ENCODE measurements around the gene GMDS. TPM values are rescaled to one million over a fixed set of nuclear protein-coding genes. Genes with fewer than 3 reads are reported as not detected.

GMDS gene
- total RNA-seq, 1 donor from 2014 or later, result 5.3 TPM

DNA sequence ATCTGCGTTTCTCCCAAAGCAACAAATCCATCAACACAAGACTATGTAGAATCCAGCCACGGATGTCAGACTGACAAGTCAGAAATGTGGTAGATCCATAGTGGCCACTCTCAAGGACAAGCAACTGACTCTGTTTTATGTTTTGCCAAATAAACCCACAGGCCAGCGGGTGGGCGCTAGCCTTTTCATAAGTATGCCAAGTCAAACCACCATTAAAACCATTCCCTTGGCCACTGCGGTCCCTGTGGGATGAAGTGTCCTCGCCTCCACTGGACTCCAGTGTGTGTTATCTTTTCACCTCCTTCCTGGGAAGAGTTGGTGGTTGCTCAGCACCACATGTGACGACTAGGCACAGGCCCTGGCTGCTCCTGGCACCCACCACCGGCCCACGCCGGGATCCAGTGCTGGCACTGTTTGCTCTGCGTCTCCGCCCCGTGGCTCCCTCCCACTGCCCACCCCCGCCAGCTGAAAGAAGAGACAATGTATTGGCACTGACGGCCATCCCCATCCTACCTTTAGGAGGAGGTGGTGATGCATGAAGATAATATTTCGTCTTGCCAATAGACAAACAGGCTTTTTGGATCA, 532.3 kb downstream of the GMDS start:
- ATAC-seq, result no peak
- DNase-seq (ENCODE audit: missing footprints), result no peak
- intact Hi-C loops (cut with DNase I), result no loop called here

DNA sequence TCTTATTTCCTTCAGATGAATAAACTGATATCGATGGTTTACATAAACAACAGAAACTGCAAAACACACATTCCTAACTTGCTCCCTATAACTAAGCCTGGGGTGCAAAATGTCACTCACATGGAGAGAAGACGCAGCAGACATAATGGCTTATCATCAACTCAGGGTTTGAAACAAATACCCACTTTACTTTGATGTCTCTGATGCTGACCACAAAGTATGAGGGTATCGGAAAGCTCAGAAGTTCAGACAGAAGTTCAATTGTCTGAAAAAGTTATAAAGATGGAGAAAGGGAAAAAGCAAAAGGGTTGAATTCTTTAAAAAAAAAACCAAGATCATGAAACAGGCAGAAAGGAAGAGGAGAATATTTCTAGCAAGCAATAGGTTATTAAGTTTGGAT, 533.0 kb downstream of the GMDS start:
- intact Hi-C loops (cut with DNase I), result no loop called here
- ATAC-seq (no peak), DNase-seq (ENCODE audit: missing footprints) (no peak)

DNA sequence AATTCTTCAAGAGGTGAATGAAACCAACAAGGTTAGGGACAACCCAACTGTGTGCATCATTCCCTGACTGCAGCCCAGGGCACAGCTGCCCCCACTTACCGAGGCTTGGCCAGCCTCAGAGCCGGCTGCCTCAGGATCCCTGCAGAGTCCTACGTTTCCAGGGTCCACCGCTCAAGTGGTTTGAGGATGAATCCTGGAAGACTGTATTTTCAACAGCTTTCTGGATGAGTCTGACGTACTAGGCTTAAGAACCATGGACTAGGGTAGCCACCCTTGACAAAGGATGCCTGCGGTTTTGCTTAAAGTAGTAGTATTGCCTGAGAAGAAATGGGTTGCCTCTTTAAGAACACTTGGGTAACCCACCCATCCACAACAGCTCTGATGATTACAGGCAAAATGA, 534.3 kb downstream of the GMDS start:
- ATAC-seq (no peak), DNase-seq (ENCODE audit: missing footprints) (no peak)
- intact Hi-C loops (cut with DNase I), result no loop called here

DNA sequence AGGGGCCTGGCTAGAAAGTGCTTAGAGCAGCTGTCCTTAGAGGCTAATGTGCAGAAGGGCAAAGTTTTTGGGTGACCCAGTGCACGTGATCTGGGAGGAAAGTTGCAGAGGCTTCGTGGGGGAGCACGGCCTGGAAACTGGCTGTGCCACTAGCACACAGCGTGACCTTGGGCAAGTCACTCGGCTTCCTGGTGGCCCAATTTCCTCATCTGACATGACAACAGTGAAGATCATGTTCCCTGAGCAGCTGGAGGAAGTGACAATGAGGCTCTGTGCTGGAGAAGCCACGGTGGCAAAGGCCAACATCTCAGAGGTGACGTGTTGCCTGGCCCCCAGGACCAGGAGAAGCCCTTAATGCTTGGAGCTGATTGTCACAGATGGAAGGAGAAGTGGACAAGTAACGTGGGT, 536.2 kb downstream of the GMDS start:
- ATAC-seq, result no peak
- intact Hi-C loops (cut with DNase I), result no loop called here
- no peak for DNase-seq (ENCODE audit: missing footprints)

DNA sequence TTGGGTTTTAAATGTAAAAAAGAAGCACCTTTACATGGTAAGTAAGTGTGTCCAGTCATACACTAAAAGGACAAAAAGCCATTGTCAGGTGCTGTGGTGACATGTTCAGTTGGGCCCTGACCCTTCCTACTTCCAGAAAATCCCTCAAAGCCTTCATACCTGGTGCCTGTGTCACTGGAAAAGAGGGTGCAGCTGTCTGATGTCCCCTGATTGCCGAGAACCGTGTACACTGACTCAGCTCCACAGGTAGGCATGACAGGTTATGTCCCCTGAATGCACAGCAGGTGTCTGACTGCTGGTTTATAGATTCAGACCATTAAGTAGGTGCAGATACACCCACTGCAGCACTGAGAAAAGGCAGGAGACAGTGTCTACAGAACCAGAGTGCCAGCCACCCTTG, 536.6 kb downstream of the GMDS start:
- intact Hi-C loops (cut with DNase I), result no loop called here
- ATAC-seq, result no peak
- no peak for DNase-seq (ENCODE audit: missing footprints)

DNA sequence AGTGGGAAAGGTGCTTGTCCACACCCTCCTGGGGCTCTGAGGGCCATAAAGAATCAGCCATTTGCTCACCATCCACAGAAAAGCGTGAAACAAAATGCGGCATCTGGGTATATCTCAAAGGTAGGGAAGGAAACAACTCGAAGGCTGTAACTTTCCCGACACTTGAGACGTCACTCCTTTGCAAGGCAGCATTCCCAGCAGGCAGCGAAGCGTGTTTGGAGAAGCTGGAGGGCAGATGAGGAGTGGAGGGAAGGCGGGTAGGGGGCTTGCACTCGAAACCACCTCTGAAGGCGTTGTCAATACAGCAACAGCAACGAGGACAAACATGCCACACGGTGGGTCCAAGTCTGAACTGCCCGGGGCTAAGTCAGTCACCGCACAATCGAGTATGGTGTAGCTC, 537.3 kb downstream of the GMDS start:
- intact Hi-C loops (cut with DNase I), result no loop called here
- no peak for ATAC-seq
- DNase-seq (ENCODE audit: missing footprints), result no peak

DNA sequence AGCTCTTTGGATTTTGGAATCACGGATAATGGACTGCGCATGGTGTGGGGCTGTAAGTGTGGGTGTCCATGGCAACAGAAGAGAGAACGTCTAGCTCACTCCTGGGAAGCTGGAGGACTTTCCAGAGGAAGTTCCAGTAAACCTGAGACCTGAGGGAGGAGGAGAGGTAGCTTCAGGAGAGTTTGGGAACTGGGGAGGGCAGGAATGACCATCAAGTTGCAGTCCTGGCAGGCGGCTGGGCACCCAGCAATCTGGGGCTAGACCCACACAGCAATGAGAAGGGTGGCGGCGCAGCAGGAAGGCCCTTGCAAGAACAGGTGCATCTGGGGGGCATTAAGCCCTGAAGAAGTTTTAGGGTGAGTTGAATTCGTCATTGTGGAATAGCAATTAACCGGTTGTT, 539.8 kb downstream of the GMDS start:
- intact Hi-C loops (cut with DNase I), result no loop called here
- ATAC-seq (no peak), DNase-seq (ENCODE audit: missing footprints) (no peak)

DNA sequence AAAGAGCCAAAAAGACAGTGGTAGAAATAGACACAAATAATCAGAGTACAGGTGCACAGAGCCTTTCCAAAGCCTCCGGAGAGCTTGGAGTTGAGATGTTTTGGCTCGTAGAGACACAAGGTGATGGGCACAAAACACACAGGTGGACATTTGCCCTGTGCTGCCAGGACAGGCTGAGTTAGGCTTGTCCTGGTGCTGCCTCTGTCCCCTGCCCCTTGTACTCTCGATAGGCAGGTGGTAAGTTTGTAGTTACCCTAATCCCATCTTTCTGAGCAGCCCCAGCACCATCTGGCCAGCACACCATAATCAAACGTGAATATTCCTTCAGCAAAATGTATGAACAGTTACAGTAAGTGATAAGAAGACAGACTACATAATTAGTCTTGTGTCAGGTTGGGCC, 540.2 kb downstream of the GMDS start:
- intact Hi-C loops (cut with DNase I), result no loop called here
- no peak for ATAC-seq
- no peak for DNase-seq (ENCODE audit: missing footprints)

DNA sequence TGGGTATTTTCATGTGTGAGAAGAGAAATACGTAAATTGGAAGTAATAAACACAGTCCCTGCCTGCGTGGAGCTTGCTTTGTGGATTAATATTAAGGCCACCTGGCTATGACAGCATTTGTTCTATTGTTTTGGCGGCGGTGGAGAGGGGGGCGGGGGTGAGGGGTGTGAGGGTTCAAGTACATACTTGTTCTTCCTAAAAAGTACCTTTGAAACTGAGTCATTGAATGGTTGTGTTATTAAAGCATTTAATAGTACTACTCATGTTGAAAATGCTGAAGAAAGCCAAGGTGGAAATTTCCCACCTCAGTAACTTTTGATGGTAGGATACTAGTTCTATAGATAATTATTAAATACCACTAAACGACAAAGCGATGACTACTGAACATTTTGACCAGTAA, 540.7 kb downstream of the GMDS start:
- DNase-seq (ENCODE audit: missing footprints) (no peak), ATAC-seq (no peak)
- intact Hi-C loops (cut with DNase I), result no loop called here

DNA sequence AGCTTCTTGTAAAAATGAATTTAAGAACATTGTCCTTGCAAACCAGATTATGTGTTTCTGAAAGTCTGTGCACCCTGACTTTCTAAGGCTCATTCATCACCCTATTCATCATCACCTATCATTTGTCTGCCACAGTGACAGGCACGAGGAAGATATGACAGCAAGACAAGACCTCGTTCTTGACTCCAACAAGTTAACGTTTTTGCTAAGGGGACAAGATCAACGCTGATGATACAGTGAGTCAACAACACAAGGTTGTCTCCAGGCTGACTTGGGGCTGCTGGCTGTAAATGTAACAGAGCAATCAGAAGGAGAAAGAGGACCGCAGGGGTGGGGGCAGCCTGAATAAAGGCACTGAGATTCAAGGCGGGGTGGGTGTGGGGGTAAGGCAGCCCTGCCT, 541.5 kb downstream of the GMDS start:
- no peak for DNase-seq (ENCODE audit: missing footprints)
- no peak for ATAC-seq
- intact Hi-C loops (cut with DNase I), result no loop called here

DNA sequence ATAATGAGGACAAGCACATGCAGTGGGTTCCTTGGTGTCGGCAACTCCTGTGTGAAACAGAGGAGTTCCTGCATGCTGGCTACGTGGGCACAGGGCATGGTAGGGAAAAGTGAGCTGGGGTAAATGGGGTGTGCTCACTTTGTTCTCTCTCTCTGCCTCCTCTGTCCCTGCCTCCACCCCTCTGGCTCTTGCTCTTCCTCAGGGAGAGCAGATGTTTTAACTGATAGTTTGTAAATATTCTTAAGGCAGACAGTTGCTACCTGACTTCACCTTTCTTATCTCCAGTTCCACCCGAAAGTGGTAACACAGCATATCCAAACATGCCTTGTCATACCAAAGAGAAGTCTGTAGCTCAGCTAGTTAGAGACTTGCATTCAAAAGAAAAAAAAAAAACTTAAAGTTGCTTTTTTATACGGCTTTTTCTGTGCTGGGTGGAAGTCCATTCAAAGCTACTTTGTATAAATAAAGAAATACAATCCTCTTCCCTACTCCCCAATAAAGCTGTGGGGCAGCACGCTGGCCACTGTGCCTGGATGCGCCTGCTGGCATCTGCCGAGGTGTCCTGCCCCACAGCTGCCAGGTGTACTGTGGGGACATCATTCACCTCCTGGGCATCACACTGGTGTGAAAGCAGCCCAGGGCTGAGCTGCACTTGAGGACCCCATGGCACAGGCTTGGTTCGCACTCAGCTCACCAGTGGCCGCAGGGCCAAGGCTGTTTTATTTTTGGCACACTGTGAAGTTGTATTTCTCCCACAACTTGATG, 542.1 kb downstream of the GMDS start:
- no peak for DNase-seq (ENCODE audit: missing footprints)
- intact Hi-C loops (cut with DNase I), result no loop called here
- ATAC-seq, result no peak

DNA sequence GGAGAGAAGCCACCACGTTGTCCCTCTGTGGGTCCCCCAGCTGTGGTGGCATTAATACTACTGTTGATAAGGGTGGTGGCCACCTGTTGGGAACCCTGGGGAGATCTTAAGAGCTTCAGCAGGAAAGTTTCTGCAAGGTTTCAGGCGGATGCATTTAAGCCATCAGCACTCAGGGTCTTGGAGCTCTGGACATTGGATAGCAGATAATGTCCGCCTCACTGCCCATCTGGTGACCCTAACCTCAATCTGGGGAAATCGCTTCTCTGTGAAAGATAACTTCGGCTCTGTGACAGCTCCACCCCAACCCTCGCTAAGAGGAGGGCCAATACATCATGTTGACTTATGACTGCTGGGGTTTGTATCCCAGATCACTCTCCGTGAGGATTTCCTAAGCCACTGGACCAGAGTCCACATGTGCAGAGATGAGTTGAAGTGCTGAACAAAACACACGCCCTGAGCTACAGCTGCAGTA, 542.8 kb downstream of the GMDS start:
- intact Hi-C loops (cut with DNase I), result no loop called here
- ATAC-seq, result no peak
- DNase-seq (ENCODE audit: missing footprints), result no peak

DNA sequence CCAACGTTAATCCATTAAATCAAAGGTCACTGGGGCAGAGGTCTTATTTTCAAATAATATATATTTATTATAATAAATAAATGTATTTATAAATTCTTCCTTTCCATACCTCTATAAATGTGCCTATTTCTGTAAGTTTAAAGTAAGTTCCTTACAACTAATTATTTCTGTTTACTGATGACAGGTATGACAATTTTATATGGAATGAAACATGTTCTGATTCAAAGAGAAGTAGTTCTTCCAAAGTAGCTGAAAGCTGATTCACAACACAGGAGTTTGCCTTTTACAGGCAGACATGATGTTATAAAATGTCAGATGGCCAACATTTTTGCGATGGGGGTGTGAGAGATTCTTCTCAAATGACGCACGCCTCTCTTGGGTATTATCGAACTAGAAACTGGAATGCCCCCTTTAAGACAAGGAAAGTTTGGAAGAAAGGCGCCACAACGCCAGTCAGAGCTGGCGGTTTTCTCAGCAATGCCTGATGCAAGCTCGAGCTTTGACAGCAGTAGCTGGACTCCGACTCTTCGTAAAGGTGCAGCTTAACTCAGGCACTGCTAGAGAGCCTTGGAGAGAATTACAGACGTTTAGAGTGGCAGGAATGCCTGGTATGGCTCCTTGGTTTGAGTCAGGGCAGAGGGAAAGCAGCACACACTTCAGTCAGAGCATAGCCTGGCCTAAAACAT, 543.6 kb downstream of the GMDS start:
- DNase-seq (ENCODE audit: missing footprints), result no peak
- intact Hi-C loops (cut with DNase I), result no loop called here

DNA sequence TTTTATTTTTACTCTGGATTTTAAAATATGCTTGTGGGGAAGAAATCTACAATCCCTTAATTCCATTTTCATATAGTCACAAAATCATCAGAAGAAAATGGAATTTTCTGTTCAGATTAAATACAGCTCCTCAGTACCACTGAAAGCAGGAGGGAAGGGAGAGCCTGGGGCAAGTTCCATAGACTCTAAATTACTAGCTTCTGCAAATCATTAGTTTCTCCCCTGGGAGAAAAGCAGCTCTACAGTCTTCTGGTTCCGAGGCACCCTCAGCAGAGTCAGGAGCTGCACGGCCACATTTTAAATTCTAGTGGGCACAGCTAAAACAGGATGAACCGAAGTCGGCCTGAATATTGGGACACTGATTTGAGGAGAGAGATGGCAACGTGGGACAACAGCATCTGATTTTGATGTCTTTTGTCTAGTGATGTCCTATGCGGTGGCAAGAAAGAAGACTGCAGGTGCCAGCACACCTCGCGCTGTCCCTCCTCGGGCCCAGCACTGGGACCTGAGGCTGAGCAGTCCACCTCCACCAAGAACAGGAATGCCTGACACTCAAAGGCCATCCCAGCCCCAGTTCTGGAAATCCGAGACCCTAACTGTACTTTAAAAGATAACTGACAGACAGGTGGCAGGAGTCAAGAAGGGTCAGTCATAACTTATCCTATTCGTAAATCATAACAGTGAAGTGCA, 545.0 kb downstream of the GMDS start:
- intact Hi-C loops (cut with DNase I), result no loop called here
- ATAC-seq (no peak), DNase-seq (ENCODE audit: missing footprints) (no peak)

More for the DNA sequence above, 543.6 kb downstream of the GMDS start:
- ATAC-seq, result no peak

DNA sequence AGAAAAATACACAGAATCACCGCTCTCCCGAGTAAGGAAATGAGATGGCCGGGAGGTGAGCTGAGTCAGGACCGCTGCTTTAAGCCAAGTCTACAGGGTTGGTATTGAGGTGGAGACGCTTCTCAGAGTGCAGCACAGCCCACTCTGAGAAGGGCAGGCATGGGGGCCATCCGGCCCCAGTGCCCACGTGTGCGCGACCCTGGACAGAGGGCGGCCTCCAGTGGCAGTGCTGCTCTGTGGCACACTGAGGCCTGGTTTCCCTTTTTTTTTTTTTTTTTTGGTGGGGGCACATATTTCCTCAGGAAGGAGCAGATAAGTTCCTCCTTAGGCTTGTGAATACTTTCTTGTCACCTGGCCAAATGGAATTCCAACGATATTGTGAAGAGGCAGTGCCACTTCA, 546.9 kb downstream of the GMDS start:
- DNase-seq (ENCODE audit: missing footprints) (no peak), ATAC-seq (no peak)
- intact Hi-C loops (cut with DNase I), result no loop called here

DNA sequence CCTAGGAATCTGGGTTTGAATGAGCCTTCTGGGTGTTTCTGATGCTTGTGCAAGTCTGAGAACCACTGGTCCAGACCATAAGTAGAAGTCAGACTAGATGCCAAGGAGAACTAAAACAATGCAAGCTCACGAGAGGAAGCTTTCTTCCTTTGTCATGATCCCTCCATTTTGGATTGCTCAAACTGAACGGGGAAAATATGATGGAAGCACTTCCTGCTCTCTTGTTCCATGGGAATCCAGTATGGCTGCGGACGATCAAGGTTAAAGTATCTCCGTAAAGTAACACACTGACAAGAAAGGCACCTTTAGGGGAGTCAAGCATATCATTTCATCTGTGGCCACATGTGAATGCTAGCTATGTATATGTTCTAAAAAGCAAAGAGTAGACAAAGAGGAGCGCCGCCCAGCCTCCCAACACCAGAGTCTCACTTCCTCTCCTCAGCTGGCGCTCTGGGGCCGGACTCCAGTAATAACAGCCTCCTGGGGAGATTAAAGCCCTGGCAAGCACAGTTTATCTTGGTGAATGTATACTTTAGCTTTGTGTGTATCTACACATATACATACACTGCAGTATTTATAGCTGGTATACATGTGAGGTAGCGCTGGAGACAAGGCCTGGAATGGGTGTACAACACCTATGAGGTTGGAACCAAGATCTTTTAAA, 547.6 kb downstream of the GMDS start:
- DNase-seq (ENCODE audit: missing footprints) (no peak), ATAC-seq (no peak)
- intact Hi-C loops (cut with DNase I), result no loop called here

DNA sequence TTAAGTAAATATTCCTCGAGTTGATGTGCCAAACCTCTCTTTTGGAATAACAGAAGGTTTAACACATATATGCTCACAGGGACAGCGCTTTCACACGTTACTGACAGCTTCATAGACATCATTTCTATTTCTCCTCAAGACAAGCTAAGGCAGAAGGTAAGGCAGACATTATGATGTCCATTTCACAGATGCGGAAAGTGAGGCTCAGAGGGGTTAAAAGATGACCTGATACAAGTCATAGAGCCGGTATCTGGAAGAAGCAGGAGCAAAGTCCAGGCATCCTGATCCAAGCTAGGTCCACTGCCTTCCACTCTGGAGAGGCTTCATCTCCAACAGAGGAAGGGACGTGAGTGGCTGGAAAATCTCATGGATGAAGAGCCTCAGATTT, 548.9 kb downstream of the GMDS start:
- intact Hi-C loops (cut with DNase I), result no loop called here
- ATAC-seq, result no peak

DNA sequence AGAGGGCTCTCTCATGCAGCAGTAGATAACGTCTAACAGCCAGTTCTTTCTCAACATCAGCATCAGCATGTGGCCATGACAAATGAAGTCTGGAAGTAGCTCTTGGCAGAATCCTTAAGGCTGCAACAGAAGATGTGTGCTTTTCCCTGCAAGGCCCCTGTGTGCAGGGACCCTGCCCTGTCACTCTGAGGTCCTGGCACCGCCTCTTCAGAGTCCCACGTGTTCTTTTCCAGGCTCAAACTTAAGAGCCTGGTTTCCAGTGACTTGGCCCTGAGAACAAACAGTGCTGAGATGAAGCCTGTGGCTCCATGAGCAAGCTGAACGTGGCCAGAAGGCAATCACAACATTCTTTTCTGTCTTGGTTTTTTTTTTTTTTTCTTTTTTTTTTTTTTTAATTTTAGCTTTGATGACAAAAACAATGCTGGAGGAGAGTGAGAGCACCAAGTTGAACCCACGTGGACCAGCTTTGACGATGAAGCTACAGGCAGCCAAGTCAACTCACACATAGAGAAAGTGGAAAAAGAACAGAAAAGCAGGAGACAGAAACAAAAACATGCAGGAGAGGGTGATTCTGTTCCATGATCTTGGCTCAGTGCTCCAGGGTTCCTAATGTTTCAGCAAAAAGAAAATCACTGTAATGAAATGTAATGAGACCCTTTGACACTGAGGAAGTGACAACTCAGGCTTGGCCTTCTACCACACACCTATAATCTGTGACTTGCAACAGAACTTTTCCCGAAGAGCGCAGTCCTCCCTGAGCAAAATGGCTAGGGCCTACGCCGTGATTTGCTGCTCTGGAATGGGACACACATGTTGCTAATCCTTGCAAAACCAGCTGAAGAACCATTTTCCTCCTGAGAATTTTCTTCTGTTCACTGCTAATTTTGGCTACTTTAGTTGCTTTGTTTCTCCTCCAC, 549.6 kb downstream of the GMDS start:
- DNase-seq (ENCODE audit: missing footprints), result no peak
- ATAC-seq, result no peak
- intact Hi-C loops (cut with DNase I), result no loop called here

More for the DNA sequence above, 548.9 kb downstream of the GMDS start:
- no peak for DNase-seq (ENCODE audit: missing footprints)

Data from Right ventricle myocardium inferior (tissue), 1 donor.